Measurements from ENCODE around the gene CAB39L. TPM values are rescaled to one million over a fixed set of nuclear protein-coding genes. Genes with fewer than 3 reads are reported as not detected.
A peak's percentile ranks its signal among the peaks of the same experiment; 100 is the strongest.

The CAB39L gene
- total and polyA plus RNA-seq, 2 experiments from 2014 or later, result 3.3 to 4.4 TPM

GRCh38 chr13:49441846-49442245, 2.0 kb downstream of the CAB39L start:
- Histone ChIP-seq H3K9me2 (ENCODE audit: insufficient read depth) (no peaks in the 10 kb centered on the region), H3K27ac (ENCODE audit: low read depth) (no peak overlapping the region), H3K27me3 (ENCODE audit: insufficient read depth) (no peaks in the 10 kb centered on the region), H3K79me2 (replicated peaks; ENCODE audit: insufficient read depth) (no peaks in the 10 kb centered on the region; the same call in 1 of the 2 replicates), H3F3A (replicated peaks; ENCODE audit: low read depth) (0 out of 2 replicates have a peak, but pooled peaks cover 3% of the 10 kb centered on the region), H3K36me3 (ENCODE audit: insufficient read depth) (no peaks in the 10 kb centered on the region), H2AFZ (no peak overlapping the region), H3K4me1 (ENCODE audit: insufficient read depth) (no peaks in the 10 kb centered on the region), H3K4me2 (peak overlapping the region; percentile 82; the same call in 1 of the 2 replicates), H4K20me1 (replicated peaks; ENCODE audit: insufficient read depth) (no peaks in the 10 kb centered on the region), H3K4me3 (no peak overlapping the region)
- no peak for DNase-seq (ENCODE audit: low spot score)
- no peak for ATAC-seq
- Mint-ChIP-seq H3K27ac (no peak overlapping the region), H3K36me3 (ENCODE audit: low read depth) (no peaks in the 10 kb centered on the region), H3K4me1 (peaks cover 8% of the 10 kb centered on the region; the same call in 2 of the 3 replicates), H3K4me3 (no peak overlapping the region), H3K9me3 (no peaks in the 10 kb centered on the region), H3K27me3 (ENCODE audit: insufficient read depth, low read depth, poor library complexity) (peaks cover 6% of the 10 kb centered on the region)
- TF ChIP-seq STAT1 (IDR thresholded peaks at IDR 0.05; ENCODE audit: unreplicated experiment), result no peak
- no peak for TF ChIP-seq CTCF (conservative IDR thresholded peaks at IDR 0.05; ENCODE audit: low read depth in 2 of 2)
- TF ChIP-seq ZNF331 (CRISPR knock-in tag; IDR thresholded peaks at IDR 0.05; ENCODE audit: low read depth), result no peak
- TF ChIP-seq CREB1 (CRISPR knock-in tag; IDR thresholded peaks at IDR 0.05; ENCODE audit: low read depth), result no peak
- no peak for TF ChIP-seq JUNB (IDR thresholded peaks at IDR 0.05; ENCODE audit: unreplicated experiment)
- no peak for TF ChIP-seq ZNF462 (CRISPR knock-in tag; IDR thresholded peaks at IDR 0.05)
- TF ChIP-seq POLR2AphosphoS5 (IDR thresholded peaks at IDR 0.05; ENCODE audit: low read depth), result no peak
- TF ChIP-seq REST (IDR thresholded peaks at IDR 0.05; ENCODE audit: unreplicated experiment), result no peak
- TF ChIP-seq NANOG (IDR thresholded peaks at IDR 0.05; ENCODE audit: borderline replicate concordance), result no peak

Data from GM23338 (cell line).